K562 (cell line): Measurements from ENCODE around the gene TYW1. TPM values are rescaled to one million over a fixed set of nuclear protein-coding genes. Genes with fewer than 3 reads are reported as not detected.
"Not testable (repeated sequence)": the region's sequence is repeated elsewhere in the genome, so short reads cannot be mapped to it uniquely, and the experiment has no call there.

Source experiments
- ATAC-seq: fragments of 200-7000 bp; cut with Tn5 transposase; 3 replicates; pipeline ENCODE4 v1.9.1; 2020; ENCODE audit warnings: moderate library complexity
- BruUV-seq: library from RNA; stranded (reverse); fragments of 400-500 nt; replicated peaks from 2 replicates; lab custom pipeline; 2021; lab: Mats Ljungman, UMichigan
- CTCF ChIA-PET: fragments of 300-600 bp; formaldehyde crosslinking; extraction: SDS; loops from one replicate; lab custom pipeline; 2021; ENCODE audit warnings: low intra/inter-chr PET ratio; lab: Yijun Ruan, JAX
- POLR2A ChIA-PET: fragments of 300-600, 350-650 bp; sonication (Branson Sonifier 250); formaldehyde crosslinking; extraction: SDS; loops from one replicate; lab custom pipeline; 2021; ENCODE audit warnings: antibody characterized with exemption, inconsistent platforms; lab: Yijun Ruan, JAX
- DNase-seq, 4 experiments: peaks; one replicate each; pipeline versions ENCODE4 v3.0.0 to v3.0.0-alpha.2; 2011 to 2018; ENCODE audit warnings: low spot score in 3 of 4, mixed read lengths in 3 of 4; ENCODE audit errors: extremely low read depth in 1 of 4
- FAIRE-seq: peaks from 2 replicates; lab custom pipeline; 2011; peaks lifted over from hg19 to GRCh38; lab: Jason Lieb, UNC
- H2AFZ ChIP-seq: 2 replicates; pipeline ENCODE4 v1.6.0; 2011; ENCODE audit warnings: low read depth, low read length, control low read depth, inconsistent platforms
- H3K27ac ChIP-seq: fragments of 200-600 bp; 3 replicates; pipeline ENCODE4 v1.8.0; 2011; ENCODE audit warnings: low read depth, mild to moderate bottlenecking, control low read depth, inconsistent platforms, low read length, moderate library complexity, mixed read lengths; ENCODE audit errors: extremely low read depth
- H3K27me3 ChIP-seq, 2 experiments: fragments of 300-600 bp in 1 of 2; 2 replicates in 1 of 2; 3 replicates in 1 of 2; pipeline versions ENCODE4 v1.6.0 to v1.8.0; 2011; ENCODE audit warnings: inconsistent platforms in 2 of 2, low read length in 2 of 2, mild to moderate bottlenecking in 1 of 2, mixed read lengths in 1 of 2, moderate library complexity in 1 of 2; ENCODE audit not compliant: control insufficient read depth in 2 of 2, insufficient read depth in 2 of 2
- H3K36me3 ChIP-seq: fragments of 300-600 bp; 3 replicates; pipeline ENCODE4 v1.8.0; 2011; ENCODE audit warnings: mild to moderate bottlenecking, low read length, inconsistent platforms; ENCODE audit not compliant: control insufficient read depth, insufficient read depth
- H3K4me1 ChIP-seq, 2 experiments: fragments of 200-600 bp in 1 of 2; replicated peaks in 1 of 2; 2 replicates in 1 of 2; 3 replicates in 1 of 2; pipeline versions ENCODE4 v1.5.1 to v1.8.0; 2011; ENCODE audit warnings: inconsistent platforms in 2 of 2, low read length in 2 of 2, mild to moderate bottlenecking in 1 of 2, mixed read lengths in 1 of 2, moderate library complexity in 1 of 2; ENCODE audit not compliant: control insufficient read depth in 2 of 2, insufficient read depth in 2 of 2
- H3K4me2 ChIP-seq: 2 replicates; pipeline ENCODE4 v1.6.1; 2011; ENCODE audit warnings: low read length, control low read depth, inconsistent platforms, mixed read lengths; ENCODE audit not compliant: insufficient read depth
- H3K4me3 ChIP-seq: fragments of 200-600 bp; sonication (generic), shearing (Covaris generic); 2 replicates; pipeline ENCODE4 v1.5.1; 2016; ENCODE audit warnings: control low read depth, inconsistent platforms
- H3K79me2 ChIP-seq: fragments of 200-600 bp; 3 replicates; pipeline ENCODE4 v1.8.0; 2011; ENCODE audit warnings: low read length, inconsistent platforms; ENCODE audit not compliant: control insufficient read depth, insufficient read depth
- H3K9ac ChIP-seq, 2 experiments: 2 replicates each; pipeline versions ENCODE4 v1.6.0 to v1.6.1; 2011; ENCODE audit warnings: low read depth in 2 of 2, low read length in 2 of 2, control low read depth in 1 of 2, inconsistent platforms in 1 of 2, mild to moderate bottlenecking in 1 of 2, mixed read lengths in 1 of 2; ENCODE audit not compliant: insufficient read depth in 1 of 2
- H3K9me1 ChIP-seq: one replicate; pipeline ENCODE4 v1.6.0; 2011; ENCODE audit warnings: inconsistent platforms, mild to moderate bottlenecking, low read length, moderate library complexity; ENCODE audit not compliant: control insufficient read depth, insufficient read depth
- H3K9me3 ChIP-seq: replicated peaks from 2 replicates; pipeline ENCODE4 v1.5.1; 2011; ENCODE audit warnings: low read depth, low read length, inconsistent platforms; ENCODE audit not compliant: control insufficient read depth, insufficient read depth
- H4K20me1 ChIP-seq: replicated peaks from 2 replicates; pipeline ENCODE4 v1.6.1; 2011; ENCODE audit warnings: low read length, inconsistent platforms, mixed read lengths; ENCODE audit not compliant: control insufficient read depth, insufficient read depth
- CEBPB ChIP-seq: fragments of 450-650 bp; IDR thresholded peaks from 2 replicates; pipeline ENCODE4 v1.6.1; 2016; ENCODE audit warnings: missing genetic modification characterization, missing compliant biosample characterization
- WGBS: fragments of 100-300 bp; shearing (Covaris generic); methylation state at CpG from one replicate; pipeline ENCODE4 v1.1.6; 2016; ENCODE audit warnings: low coverage, mixed read lengths; ENCODE audit not compliant: insufficient coverage; ENCODE audit errors: missing lambda C conversion rate; 5-methylcytosine and 5-hydroxymethylcytosine counted together
- in situ Hi-C: fragments of 300-500 bp; cut with MboI; formaldehyde crosslinking; loops from 4 replicates; pipeline ENCODE4 v1.15.0; 2018; ENCODE audit warnings: inconsistent platforms, mixed read lengths
- intact Hi-C: fragments of 100-400 bp; cut with micrococcal nuclease; formaldehyde crosslinking; loops from 2 replicates; pipeline ENCODE4 v1.14.2; 2022
- polyA plus RNA-seq, 8 experiments: library from polyadenylated mRNA; depleted of rRNA in 4 of 8; stranded (reverse) in 5 of 8; unstranded in 3 of 8; fragments of >200 nt; fragmentation: Nextera tagmentation in 2 of 8; fragmentation: Illumina TruSeq in 1 of 8; extraction: Ambion mirVana in 2 of 8; extraction: Trizol in 1 of 8; gene quantifications; 2 replicates each; pipeline versions ENCODE4 v1.2.1 to v1.2.3, GENCODE V29; 2011 to 2014; ENCODE audit warnings: inconsistent platforms in 1 of 8, missing spikeins in 1 of 8
- total RNA-seq, 7 experiments: library from RNA; depleted of rRNA in 6 of 7; stranded (reverse); fragments of >200 nt in 6 of 7; fragmentation: Illumina TruSeq in 2 of 7; extraction: Trizol in 2 of 7; gene quantifications; 2 replicates each; pipeline versions ENCODE4 v1.2.1 to v1.2.3, GENCODE V29; 2011 to 2021; ENCODE audit warnings: low replicate concordance in 1 of 7

The TYW1 gene
- total and polyA plus RNA-seq, 9 of the 15 experiments (the other 6 are each of a cell fraction or from before 2014, with no cell fraction given), result 17.4 to 32.0 (median 26.2) TPM

DNA sequence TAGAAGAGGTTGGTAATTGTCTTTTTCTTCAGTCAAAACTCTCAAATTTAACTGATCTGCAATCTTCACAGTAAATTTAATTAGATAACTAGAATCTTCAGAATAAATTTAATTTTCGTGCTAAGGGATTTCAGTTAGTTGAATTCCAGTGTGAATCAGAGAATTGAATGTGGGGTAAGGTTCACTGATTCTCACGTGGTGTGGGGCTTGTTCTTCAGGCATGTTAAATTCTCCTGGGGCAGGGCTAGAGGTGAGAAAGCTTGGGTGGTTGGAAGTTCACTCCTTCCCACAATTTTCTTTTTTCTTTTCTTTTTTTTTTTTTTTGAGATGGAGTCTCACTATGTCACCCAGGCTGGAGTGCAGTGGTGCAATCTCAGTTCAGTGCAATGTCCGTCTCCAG is 13.0 kb downstream of the TYW1 start:
- H3K4me3 ChIP-seq, BruUV-seq, ATAC-seq, POLR2A ChIA-PET, H2AFZ ChIP-seq, FAIRE-seq, H3K4me1 ChIP-seq, H3K27me3 ChIP-seq, H3K9me1 ChIP-seq, H3K4me2 ChIP-seq, CTCF ChIA-PET, H3K9ac ChIP-seq, in situ Hi-C loops, H3K79me2 ChIP-seq, DNase-seq, H3K27ac ChIP-seq, H3K9me3 ChIP-seq, H4K20me1 ChIP-seq: not testable (repeated sequence)
- H3K36me3 ChIP-seq, result peaks cover 77% of the 10 kb centered on the region
- intact Hi-C loops, result loop anchor here (10.0 kb wide), 2 partner anchors 455 to 975 kb away; no protein-coding TSS in a partner anchor
- WGBS, result 81% methylated on average over 3 of the region's 3 CpGs

DNA sequence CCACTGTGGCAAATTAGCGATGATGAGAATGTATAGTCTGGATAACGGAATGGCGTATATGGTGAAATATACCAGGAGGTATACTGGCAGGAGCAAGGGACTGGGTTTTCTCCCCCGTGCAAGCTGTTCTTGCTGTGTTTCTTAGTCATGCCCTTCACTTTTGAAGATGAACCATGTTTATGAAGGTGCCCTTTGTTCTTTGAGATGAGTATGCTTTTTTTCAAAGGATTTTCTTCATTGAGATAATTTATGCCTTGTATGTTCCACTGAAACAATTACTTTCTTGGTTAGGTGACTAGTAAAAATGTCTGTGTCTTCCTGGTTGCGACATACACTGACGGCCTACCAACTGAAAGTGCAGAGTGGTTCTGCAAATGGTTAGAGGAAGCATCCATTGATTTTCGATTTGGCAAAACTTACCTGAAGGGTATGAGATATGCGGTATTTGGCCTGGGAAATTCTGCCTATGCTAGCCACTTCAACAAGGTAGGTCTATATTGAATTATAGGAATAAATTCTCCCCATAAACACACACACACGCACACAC is 17.5 kb downstream of the TYW1 start:
- ATAC-seq, H3K9me1 ChIP-seq, CTCF ChIA-PET, H3K27me3 ChIP-seq, POLR2A ChIA-PET, H3K4me3 ChIP-seq, intact Hi-C loops, H3K9me3 ChIP-seq, H3K79me2 ChIP-seq, H3K4me1 ChIP-seq, FAIRE-seq, in situ Hi-C loops, BruUV-seq, H2AFZ ChIP-seq, H3K4me2 ChIP-seq, DNase-seq, H3K9ac ChIP-seq, H4K20me1 ChIP-seq, H3K27ac ChIP-seq: not testable (repeated sequence)
- WGBS, result 93% methylated on average over 9 of the region's 9 CpGs
- TF ChIP-seq CEBPB (tag), result peak; percentile 57
- peaks cover 71% of the 10 kb centered on the region for H3K36me3 ChIP-seq
